ENCODE data around the gene RBFOX2.

GRCh38 chr22:36008565-36008964 lies 20.1 kb downstream of the RBFOX2 start:
- no peak for TF ChIP-seq CTCF (IDR thresholded peaks at IDR 0.05; ENCODE audit: low read depth, low read length, missing input control)
- no peak for TF ChIP-seq ZBTB33 (IDR thresholded peaks at IDR 0.05)
- no peak for TF ChIP-seq REST (IDR thresholded peaks at IDR 0.05)
- no peak for TF ChIP-seq JUND (IDR thresholded peaks at IDR 0.05)
- no peak for TF ChIP-seq ATF3 (IDR thresholded peaks at IDR 0.05)
- no peak for TF ChIP-seq MAX (IDR thresholded peaks at IDR 0.05)
- no peak for TF ChIP-seq TAF1 (conservative IDR thresholded peaks at IDR 0.05)
- no peak for TF ChIP-seq YY1 (IDR thresholded peaks at IDR 0.05)
